ENCODE data around the gene UGT1A4.

UGT1A4 gene

DNA sequence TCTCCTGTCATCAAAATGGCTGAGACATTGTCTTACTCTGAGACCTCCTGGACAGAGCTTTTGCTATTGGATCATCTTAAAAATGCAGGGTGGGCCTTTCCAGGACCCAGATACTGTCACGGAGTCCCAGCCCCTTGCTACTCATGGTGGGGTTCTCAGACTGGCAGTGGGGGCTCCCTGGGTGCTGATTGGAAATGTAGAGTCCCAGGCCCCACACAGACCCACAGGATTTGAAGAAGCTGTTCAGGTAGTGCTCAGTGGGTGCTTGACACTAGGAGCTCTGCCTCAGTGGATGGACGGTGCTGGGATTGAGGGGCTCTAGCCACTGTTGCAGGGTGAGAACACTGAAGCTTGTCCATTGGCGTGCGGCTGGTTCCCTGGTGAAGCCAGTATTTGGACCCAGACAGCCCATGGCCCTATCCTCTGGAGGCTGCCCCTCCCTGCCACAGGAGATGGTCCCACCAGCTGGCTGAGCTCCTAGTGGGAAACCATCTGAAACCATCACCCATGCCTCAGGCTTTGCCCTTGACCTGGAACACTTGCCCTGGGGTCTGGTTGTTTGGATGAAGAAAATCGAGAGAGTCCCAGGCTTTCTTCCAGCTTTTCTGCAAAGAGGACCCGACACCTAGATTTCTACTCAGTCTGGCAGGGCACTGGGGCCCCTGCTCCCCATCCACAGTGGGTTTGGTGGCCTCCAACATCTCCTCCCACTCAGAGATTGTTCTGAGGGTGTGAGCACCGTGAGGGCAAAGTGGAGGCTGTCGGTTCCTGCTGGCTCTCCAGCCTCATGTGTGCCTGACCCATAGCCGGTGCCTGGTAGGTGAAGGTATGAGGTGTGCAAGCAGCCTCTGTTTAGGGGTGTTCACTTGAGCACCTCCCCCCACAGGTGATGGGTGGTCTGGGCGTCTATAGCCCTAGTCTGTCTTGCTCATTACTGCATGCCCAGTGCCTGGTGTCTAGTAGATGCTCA is 89.7 kb downstream of the UGT1A4 start:
- FAIRE-seq: no peak

DNA sequence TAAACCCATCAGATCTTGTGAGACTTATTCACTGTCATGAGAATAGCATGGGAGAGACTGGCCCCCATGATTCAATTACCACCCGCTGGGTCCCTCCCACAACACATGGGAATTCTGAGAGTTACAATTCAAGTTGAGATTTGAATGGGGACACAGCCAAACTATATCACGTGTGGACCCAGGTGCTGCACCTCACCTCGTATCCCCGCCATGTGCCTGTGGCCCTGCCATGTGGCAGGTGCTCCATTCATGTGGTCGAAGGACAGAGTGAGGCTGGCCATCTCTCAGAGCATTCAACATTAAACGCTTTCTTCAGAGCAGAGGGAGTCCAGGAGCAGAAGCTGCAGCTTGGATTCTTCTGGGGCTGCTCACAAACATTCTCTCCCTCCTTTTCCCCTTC is 91.8 kb downstream of the UGT1A4 start:
- FAIRE-seq: no peak
- no peak for DNase-seq (ENCODE audit: low spot score)

More for the DNA sequence above, 89.7 kb downstream of the UGT1A4 start:
- no peak for DNase-seq (ENCODE audit: low spot score)

GRCh38 chr2:233811087-233811486 is 92.6 kb downstream of the UGT1A4 start:
- DNase-seq (ENCODE audit: low spot score) (no peak), FAIRE-seq (no peak)

GRCh38 chr2:233811732-233812131 is 93.2 kb downstream of the UGT1A4 start:
- FAIRE-seq (no peak), DNase-seq (ENCODE audit: low spot score) (no peak)

DNA sequence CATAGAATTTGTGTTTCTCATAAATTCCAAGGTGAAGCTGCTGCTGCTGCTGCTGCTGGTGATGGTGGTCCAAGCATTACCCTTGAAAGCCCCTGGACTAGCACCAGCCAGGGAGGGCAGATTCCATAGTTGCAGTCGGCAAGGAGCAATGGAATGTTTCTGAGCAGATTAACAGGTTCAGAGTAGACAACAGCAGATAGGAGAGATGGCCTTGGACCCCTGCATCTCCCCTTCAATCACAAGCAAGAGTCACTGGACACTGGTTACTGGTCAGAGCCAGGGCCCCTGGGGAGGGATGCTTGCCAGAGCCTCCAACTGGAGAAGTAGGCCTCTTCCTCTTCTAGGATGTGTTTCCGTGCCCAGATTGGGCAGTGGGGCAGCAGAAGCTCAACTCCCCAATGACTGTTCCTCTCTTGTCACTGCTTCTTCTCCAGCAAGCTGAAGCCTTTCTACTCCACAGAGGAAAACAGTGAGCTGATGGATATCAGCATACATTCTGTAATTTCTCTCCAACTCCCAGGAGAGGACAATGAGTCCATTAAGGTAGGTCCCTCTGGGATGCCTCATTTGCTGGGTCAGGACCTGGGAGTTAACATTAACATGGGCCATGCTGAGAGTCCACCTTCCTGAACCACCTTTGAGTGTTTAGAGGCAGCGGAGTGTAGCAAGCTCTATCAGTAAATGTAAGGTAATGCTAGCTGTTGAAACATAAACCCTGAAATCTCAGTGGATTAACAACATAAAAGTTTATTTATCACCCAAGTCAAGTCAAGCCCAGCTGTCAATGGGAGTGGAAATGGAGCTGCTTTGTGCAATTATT is 94.9 kb downstream of the UGT1A4 start:
- FAIRE-seq (no peak), DNase-seq (ENCODE audit: low spot score) (no peak)

- FAIRE-seq: no peak
- no peak for DNase-seq (ENCODE audit: low spot score)
Observed at GRCh38 chr2:233814056-233814835, 95.7 kb downstream of the UGT1A4 start.

- FAIRE-seq: no peak
- DNase-seq (ENCODE audit: low spot score): no peak
Observed at GRCh38 chr2:233815861-233816260, 97.3 kb downstream of the UGT1A4 start.

GRCh38 chr2:233816334-233816733 is 97.8 kb downstream of the UGT1A4 start:
- FAIRE-seq: no peak
- DNase-seq (ENCODE audit: low spot score): no peak

- FAIRE-seq: no peak
Observed at GRCh38 chr2:233816771-233817170, 98.2 kb downstream of the UGT1A4 start.

GRCh38 chr2:233817361-233817911 is 98.9 kb downstream of the UGT1A4 start:
- FAIRE-seq (no peak), DNase-seq (ENCODE audit: low spot score) (no peak)

More at GRCh38 chr2:233816771-233817170, 98.2 kb downstream of the UGT1A4 start:
- no peak for DNase-seq (ENCODE audit: low spot score)

- DNase-seq (ENCODE audit: low spot score) (no peak), FAIRE-seq (no peak)
Observed at GRCh38 chr2:233817995-233818638, 99.6 kb downstream of the UGT1A4 start.

DNA sequence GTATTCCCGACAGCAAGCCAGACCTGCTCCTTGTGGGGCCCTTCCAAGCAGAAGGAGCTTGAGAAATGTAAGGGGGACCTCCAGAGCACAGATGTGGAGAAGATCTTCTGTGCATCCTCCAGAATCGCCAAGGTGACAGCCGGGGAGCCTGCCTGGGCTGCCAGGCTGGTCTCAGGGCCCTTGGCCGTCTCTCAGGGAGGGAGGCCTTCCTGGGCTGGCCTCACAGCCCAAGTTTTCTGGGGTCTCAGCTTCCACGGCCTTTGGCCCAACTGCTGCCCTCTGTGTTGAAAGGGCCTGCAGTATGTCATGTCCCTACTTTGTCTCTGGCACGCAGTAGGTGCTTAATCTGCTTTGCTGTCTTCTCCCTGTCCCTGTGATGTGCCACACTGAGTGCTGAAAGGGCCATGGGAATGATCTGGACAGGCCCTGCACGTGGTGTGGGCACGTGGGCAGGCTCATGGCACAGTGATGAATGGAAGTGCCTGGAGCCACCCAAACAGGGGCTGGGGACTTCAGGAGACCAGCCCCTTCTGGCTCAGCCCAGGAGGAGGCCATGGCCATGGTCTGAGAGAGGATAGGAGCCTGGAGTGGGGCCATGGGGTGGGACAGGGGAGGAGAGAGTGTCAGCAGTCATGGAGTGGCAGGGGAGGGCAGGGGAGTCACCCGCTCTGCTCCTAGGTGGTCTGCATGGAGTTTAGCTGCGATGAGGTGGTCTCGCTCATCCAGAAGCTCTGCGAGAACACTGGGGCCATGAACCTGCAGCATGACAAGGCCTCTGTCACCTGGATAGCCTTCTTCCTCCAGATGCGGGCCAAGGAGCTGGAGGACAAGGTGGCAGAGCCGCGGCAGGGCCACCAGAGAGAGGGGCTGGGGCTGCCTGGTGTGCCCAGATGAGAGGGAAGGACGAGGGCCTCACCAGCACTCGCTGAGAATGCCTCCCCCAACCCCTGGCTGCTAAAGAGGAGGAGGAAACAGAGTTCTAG is 100.4 kb downstream of the UGT1A4 start:
- FAIRE-seq (no peak), DNase-seq (ENCODE audit: low spot score) (no peak)

GRCh38 chr2:233819884-233820773 is 101.6 kb downstream of the UGT1A4 start:
- DNase-seq (ENCODE audit: low spot score): no peak
- FAIRE-seq: no peak

- DNase-seq (ENCODE audit: low spot score): no peak
- FAIRE-seq: no peak
Observed at GRCh38 chr2:233820774-233821105, 102.2 kb downstream of the UGT1A4 start.

DNA sequence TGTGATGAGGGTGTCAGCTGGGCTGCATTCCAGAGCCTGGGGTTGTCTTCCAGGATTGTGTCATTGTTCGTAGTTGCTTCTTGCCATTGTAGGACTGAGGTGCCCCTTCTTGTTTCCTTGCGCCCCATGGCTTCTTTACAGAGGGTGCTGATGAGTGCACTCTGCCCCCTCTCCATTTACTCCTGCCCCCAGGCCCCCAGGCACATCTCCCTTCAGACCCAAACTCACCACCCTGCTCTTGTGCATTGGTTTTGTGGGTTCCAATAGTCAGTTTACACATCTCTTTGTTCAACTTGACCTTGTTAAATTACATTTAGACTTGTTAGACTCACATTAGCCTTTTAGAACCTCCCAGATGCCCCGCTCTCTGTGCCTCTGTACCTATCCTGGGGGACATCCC is 102.7 kb downstream of the UGT1A4 start:
- FAIRE-seq (no peak), DNase-seq (ENCODE audit: low spot score) (no peak)

DNA sequence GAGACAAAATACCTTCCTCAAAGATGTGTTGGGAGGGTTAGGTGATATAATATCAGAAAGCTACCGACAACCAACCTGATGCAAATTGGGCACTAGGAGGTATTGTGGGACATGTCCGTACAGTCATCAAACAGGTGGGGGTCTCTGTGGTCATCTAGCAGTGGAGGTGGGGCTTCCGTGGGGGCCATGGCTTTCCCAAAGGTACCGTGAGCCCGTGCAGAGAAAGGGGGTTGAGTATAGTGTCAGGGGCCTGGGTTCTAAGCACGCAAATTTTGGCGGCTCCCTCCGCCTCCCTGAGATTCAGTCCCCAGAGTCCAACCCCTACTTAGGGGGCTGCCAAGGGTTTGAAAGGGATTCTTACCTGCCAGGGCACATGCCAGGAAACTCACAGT is 103.2 kb downstream of the UGT1A4 start:
- DNase-seq (ENCODE audit: low spot score) (no peak), FAIRE-seq (no peak)

DNA sequence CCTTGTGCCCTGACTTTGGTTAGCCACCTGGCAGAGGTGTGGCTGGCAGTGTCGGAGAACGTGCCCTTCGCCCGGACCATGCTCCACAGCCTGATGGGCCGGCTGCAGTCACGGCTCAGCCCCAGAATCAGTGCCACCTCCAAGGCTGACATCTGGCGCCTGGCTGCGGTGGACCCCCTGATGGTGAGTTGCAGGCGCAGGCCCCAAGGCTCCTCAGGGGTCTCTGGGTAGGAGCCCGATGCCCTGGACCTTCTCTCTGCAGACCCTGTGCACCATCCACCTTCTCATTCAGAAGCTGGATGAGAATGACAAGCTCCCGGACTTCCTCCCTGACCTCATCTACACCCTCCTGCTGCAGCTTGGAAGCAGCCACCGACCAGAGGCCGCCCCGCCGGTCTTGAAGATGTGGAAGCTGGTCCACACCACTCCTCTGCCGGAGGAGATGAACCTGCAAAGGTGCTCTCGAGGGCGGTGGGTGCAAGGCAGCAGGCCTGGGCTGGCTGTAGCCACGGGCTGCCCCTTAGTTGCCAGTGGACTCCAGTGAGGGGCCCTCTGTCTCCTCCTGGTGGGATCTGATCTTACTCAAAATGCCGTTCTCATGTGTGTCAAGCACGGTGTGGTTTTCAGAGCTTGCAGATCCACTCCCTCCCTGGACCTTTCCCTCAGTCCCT is 103.7 kb downstream of the UGT1A4 start:
- FAIRE-seq: no peak

More for the DNA sequence above, 103.7 kb downstream of the UGT1A4 start:
- DNase-seq (ENCODE audit: low spot score): no peak

All from RCC 7860 (cell line).